NT2/D1 (cell line): ENCODE measurements around the gene NDFIP1.

Experiments used
- DNase-seq: peaks from one replicate; pipeline ENCODE4 v3.0.0-alpha.2; 2011; ENCODE audit warnings: low read depth, low spot score
- H3K27me3 ChIP-seq: 2 replicates; pipeline ENCODE4 v1.6.0; 2011; ENCODE audit warnings: mild to moderate bottlenecking; ENCODE audit not compliant: insufficient read length, insufficient read depth
- H3K36me3 ChIP-seq: 2 replicates; pipeline ENCODE4 v1.6.1; 2011; ENCODE audit warnings: mild to moderate bottlenecking, low read length, mixed read lengths; ENCODE audit not compliant: insufficient read depth, insufficient read length
- H3K4me1 ChIP-seq: 2 replicates; pipeline ENCODE4 v1.5.1; 2011; ENCODE audit not compliant: insufficient read depth, insufficient read length
- H3K4me3 ChIP-seq: 2 replicates; pipeline ENCODE4 v1.5.1; 2011; ENCODE audit warnings: low read depth; ENCODE audit not compliant: insufficient read length
- H3K9ac ChIP-seq: 2 replicates; pipeline ENCODE4 v1.6.0; 2011; ENCODE audit warnings: low read depth; ENCODE audit not compliant: insufficient read length
- H3K9me3 ChIP-seq: 2 replicates; pipeline ENCODE4 v1.5.1; 2011; ENCODE audit warnings: mild to moderate bottlenecking, low read length; ENCODE audit not compliant: insufficient read depth
- SUZ12 ChIP-seq: IDR thresholded peaks from 2 replicates; pipeline ENCODE4 v1.6.1; 2011; ENCODE audit not compliant: insufficient read length, insufficient read depth; ENCODE audit errors: extremely low read depth
- YY1 ChIP-seq: IDR thresholded peaks from 2 replicates; pipeline ENCODE4 v1.6.1; 2011; ENCODE audit not compliant: insufficient read length, insufficient read depth
- ZNF274 ChIP-seq: IDR thresholded peaks from 2 replicates; pipeline ENCODE4 v1.6.1; 2011; ENCODE audit warnings: mild to moderate bottlenecking, low read depth, low read length

The NDFIP1 gene

DNA sequence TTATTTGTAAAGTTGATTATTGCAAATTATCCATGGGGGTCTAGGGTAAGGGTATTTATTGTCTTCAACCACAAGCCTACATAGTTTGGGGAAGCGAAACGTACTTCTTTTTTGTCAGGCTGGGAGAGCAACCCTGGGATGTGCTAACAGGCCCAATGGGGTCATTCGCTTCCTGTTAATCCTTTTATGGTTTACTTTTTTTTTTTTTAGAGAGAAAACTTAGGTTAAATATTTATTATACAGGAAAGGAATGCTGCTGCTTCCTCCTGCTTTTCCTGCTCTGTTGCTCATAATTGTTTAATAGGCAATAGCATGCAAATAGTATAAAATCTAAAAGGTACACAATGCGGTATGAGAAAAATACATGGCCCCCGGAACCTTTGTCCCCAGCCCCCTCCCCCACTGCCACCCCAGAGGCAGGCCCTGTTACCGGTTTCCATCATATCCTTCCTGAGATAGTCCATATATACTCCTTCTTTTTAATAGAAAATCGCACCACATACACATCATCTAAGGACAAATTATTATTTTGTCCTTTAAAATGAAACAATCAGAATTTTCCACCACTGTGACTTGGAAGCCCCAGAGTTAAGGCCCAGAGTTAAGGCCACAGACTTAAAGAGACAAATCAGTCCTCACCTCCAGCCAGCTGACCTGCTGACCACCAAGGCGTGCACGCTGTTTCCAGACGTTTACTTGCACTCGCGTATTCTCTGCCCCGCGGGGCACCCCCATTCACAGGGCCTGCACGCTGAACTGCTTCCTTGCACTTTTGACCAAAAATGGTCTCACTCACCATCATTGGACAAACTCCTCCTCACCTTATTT, 83.9 kb downstream of the NDFIP1 start:
- Histone ChIP-seq H3K27me3 (no peaks in the 10 kb centered on the region), H3K36me3 (no peaks in the 10 kb centered on the region), H3K4me3 (no peak overlapping the region), H3K4me1 (no peaks in the 10 kb centered on the region), H3K9ac (no peak overlapping the region), H3K9me3 (no peaks in the 10 kb centered on the region)
- TF ChIP-seq YY1 (no peak), SUZ12 (no peak), ZNF274 (no peak)
- no peak for DNase-seq

DNA sequence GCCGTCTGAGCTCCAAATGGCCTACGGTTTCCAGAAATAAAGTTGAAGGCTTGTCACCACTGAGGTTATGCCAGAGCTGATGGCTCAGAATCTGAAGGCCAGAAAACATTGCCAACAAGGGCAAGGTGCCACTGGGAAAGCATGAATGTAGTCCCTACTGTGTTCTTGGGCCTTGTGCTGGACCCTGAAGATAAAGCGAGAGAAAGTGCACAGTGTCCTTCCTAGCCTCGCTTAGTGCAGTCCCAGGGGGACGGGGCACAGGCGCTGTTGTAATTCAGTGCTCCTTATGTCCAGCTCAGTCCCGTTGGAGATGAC, 84.5 kb downstream of the NDFIP1 start:
- H3K9me3 ChIP-seq, result no peaks in the 10 kb centered on the region
- TF ChIP-seq SUZ12, result no peak
- TF ChIP-seq ZNF274, result no peak
- no peak for TF ChIP-seq YY1
- H3K4me1 ChIP-seq, result no peaks in the 10 kb centered on the region
- H3K27me3 ChIP-seq, result no peaks in the 10 kb centered on the region
- no peak for DNase-seq
- H3K9ac ChIP-seq, result no peak overlapping the region
- no peak overlapping the region for H3K4me3 ChIP-seq
- H3K36me3 ChIP-seq, result no peaks in the 10 kb centered on the region

GRCh38 chr5:142197098-142197497, 88.5 kb downstream of the NDFIP1 start:
- Histone ChIP-seq H3K9ac (no peak overlapping the region), H3K4me3 (no peak overlapping the region), H3K36me3 (no peaks in the 10 kb centered on the region), H3K9me3 (no peaks in the 10 kb centered on the region), H3K4me1 (no peaks in the 10 kb centered on the region), H3K27me3 (no peaks in the 10 kb centered on the region)
- no peak for DNase-seq
- no peak for TF ChIP-seq ZNF274
- TF ChIP-seq SUZ12, result no peak
- no peak for TF ChIP-seq YY1

DNA sequence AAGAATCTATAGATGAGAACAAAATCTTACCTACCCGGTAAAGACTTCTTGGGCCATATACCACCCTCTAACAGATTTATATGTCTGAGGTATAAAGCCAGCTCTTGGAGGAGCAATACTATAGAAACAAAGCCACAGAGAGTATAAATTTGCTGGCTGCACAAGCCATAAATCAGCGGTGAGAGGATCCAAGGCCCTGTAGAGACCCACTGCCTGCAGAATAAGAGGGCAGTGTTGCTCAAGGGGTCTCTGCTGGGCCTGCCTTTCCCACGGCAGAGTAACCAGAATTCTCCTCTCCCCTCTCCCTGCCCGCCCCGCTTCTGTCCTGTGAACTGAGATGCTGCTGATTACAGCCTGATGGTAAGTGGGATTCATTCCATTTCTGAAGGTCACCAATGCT, 89.2 kb downstream of the NDFIP1 start:
- no peak for TF ChIP-seq ZNF274
- TF ChIP-seq SUZ12, result no peak
- TF ChIP-seq YY1, result no peak
- no peak overlapping the region for H3K9ac ChIP-seq
- no peaks in the 10 kb centered on the region for H3K27me3 ChIP-seq
- H3K4me3 ChIP-seq, result no peak overlapping the region
- DNase-seq, result no peak
- H3K4me1 ChIP-seq, result no peaks in the 10 kb centered on the region
- H3K36me3 ChIP-seq, result no peaks in the 10 kb centered on the region
- no peaks in the 10 kb centered on the region for H3K9me3 ChIP-seq

DNA sequence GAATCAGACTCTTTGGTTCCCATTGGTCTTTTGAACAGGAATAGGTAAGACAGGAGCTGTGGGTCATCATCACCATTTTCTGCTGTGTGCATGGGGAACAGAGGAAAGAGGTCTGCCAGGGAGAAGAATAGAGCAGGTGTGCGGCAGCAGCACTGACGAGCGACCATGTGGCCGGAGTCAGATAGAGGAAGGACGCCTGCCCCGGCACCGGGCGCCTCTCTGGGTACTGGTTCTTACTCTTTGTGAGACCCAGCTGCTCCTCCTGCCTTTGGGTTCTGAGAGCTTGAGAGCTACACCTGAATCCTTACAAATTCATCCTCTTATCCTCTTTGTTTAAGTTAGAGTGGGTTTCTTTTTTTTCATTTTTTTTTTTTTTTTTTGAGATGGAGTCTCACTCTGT, 90.8 kb downstream of the NDFIP1 start:
- Histone ChIP-seq H3K9ac (no peak overlapping the region), H3K9me3 (no peaks in the 10 kb centered on the region), H3K36me3 (no peaks in the 10 kb centered on the region), H3K27me3 (no peaks in the 10 kb centered on the region), H3K4me1 (no peaks in the 10 kb centered on the region), H3K4me3 (no peak overlapping the region)
- no peak for DNase-seq
- TF ChIP-seq YY1 (no peak), SUZ12 (no peak), ZNF274 (no peak)

DNA sequence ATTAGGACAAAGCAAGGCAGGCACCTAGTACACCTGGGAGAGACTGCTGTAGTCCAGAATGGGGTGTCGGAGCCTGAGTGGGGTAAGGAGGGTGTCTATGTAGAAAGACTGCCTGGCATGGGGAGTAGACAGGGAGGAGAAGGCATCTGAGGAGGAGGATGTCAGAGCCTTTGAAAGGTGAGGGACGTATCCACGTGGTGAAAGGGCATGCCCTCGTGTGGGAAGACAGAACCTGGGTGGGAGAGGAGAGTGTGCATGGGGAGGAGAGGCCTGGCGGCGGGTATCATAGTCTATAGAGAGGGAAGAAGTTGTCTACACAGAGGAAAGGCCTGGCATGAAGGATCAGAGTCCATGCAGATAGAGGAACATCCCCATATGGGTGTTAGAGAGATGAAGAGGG, 91.8 kb downstream of the NDFIP1 start:
- no peak for TF ChIP-seq ZNF274
- TF ChIP-seq SUZ12, result no peak
- TF ChIP-seq YY1, result no peak
- Histone ChIP-seq H3K36me3 (no peaks in the 10 kb centered on the region), H3K4me3 (no peak overlapping the region), H3K27me3 (no peaks in the 10 kb centered on the region), H3K9me3 (no peaks in the 10 kb centered on the region), H3K9ac (no peak overlapping the region), H3K4me1 (no peaks in the 10 kb centered on the region)
- DNase-seq, result no peak

- no peak for DNase-seq
- TF ChIP-seq YY1 (no peak), ZNF274 (no peak), SUZ12 (no peak)
Measured at GRCh38 chr5:142201471-142201887, 92.9 kb downstream of the NDFIP1 start.

More at GRCh38 chr5:142201471-142201887, 92.9 kb downstream of the NDFIP1 start:
- no peak overlapping the region for H3K4me3 ChIP-seq
- H3K9me3 ChIP-seq, result no peaks in the 10 kb centered on the region
- no peaks in the 10 kb centered on the region for H3K4me1 ChIP-seq
- H3K36me3 ChIP-seq, result no peaks in the 10 kb centered on the region
- no peak overlapping the region for H3K9ac ChIP-seq
- no peaks in the 10 kb centered on the region for H3K27me3 ChIP-seq
